Duodenal mucosa (tissue), 2 donors: ENCODE results near the gene ZBTB46.

Experiments
- H3K27ac ChIP-seq: one replicate; pipeline ENCODE4 v1.7.0; 2013; ENCODE audit warnings: low read depth, low read length
- H3K27me3 ChIP-seq, 2 donors: one replicate each; pipeline ENCODE4 v1.7.0; 2013; ENCODE audit warnings: low read length in 2 of 2, control low read depth in 1 of 2; ENCODE audit not compliant: insufficient read depth in 2 of 2, control insufficient read depth in 1 of 2
- H3K36me3 ChIP-seq, 2 donors: one replicate each; pipeline ENCODE4 v1.7.0; 2013; ENCODE audit warnings: low read length in 2 of 2, control low read depth in 1 of 2; ENCODE audit not compliant: insufficient read depth in 2 of 2, control insufficient read depth in 1 of 2
- H3K4me1 ChIP-seq, 2 donors: one replicate each; pipeline ENCODE4 v1.7.0; 2013; ENCODE audit warnings: low read length in 2 of 2, control low read depth in 1 of 2; ENCODE audit not compliant: insufficient read depth in 2 of 2, control insufficient read depth in 1 of 2
- H3K4me3 ChIP-seq, 2 donors: one replicate each; pipeline ENCODE4 v1.7.0; 2013; ENCODE audit warnings: low read length in 2 of 2, low read depth in 1 of 2
- H3K9ac ChIP-seq, 2 donors: one replicate each; pipeline ENCODE4 v1.7.0; 2013; ENCODE audit warnings: low read length in 2 of 2, low read depth in 1 of 2
- H3K9me3 ChIP-seq, 2 donors: one replicate each; pipeline ENCODE4 v1.7.0; 2013; ENCODE audit warnings: low read length in 2 of 2, control low read depth in 1 of 2; ENCODE audit not compliant: control insufficient read depth in 1 of 2

The ZBTB46 gene

DNA sequence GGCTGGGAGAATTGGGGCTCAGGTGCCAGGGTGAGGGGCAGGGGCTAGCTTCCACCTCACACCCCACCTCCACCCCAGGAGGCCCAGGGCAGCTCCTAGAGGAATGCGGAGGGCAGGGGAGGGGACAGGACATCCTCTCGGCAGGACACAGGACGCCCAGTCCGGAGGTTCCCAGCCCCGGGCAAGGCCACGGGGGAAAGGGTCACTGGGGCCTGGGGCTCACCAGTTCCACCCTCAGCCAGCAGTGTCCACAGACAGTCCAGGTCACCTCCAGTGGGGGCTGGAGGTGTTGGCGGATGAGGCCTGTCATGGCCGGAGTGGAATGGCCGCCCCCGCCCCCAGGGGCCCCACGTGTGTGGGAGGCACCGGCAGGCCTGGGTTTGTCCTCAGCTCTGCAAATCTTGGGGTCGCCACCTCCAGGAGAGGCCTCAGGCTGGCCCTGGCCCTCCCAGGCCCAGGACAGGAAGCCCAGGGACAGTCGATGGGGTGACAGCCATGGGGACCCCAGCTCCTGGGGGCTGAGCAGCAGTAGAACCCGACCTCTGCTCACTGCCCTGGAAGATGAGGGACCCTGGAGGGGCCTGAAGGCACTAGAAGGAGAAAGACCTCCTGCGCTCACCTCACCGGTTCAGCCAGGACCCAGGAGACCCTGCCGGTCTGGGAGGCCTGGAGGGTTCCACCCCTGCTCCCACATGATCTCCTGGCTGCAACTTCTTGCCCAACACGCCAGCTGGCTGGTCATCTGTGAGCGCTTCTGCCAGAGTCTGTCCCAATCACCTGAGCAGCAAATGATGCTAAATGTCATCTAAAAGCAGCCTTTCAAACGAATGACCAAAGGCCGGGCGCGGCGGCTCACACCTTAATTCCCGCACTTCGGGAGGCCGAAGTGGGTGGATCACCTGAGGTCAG, 17.2 kb upstream of the ZBTB46 start:
- H3K9ac ChIP-seq: no peak overlapping the region
- no peaks in the 10 kb centered on the region for H3K36me3 ChIP-seq
- H3K27me3 ChIP-seq: peaks cover 24 to 27% of the 10 kb centered on the region in 2 donors
- peaks cover 0 to 6% of the 10 kb centered on the region in 2 donors for H3K4me1 ChIP-seq
- H3K9me3 ChIP-seq: peaks cover 0 to 2% of the 10 kb centered on the region in 2 donors
- H3K4me3 ChIP-seq: no peak overlapping the region
- H3K27ac ChIP-seq: no peak overlapping the region

DNA sequence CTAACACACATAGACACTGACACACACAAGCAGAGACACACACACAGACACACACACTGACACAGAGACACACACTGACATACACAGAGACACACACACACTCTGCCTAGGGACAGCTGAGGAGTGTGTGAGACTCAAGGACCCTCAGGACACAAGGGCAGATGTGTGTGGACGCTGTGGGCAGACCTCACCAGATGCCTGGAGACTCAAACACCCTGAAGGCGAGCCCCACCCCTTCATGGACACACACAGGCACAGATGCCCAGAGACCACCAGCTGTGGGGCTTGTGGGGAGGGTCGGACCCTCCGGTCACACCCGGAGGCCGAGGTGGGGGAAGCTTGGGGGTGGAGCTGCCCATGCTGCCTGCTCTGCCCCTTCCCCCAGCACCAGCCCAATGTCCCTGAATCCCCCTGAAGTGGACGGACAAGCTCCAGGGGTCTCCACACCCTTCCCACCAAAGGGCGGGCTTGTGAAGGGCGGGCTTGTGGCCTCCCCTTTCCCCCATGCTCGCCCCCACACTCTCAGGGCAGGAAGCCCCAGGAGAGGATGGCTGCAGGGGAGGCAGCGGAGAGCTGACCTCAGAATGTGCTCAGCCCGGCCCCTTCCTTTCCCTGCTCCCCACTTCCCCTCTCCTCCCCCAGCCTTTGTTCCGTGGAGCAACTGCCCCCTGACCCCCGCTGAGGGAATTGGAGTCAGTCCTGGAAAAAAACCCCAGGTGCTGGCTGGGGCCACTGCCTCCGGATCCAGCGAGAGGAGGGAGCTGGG, 16.4 kb upstream of the ZBTB46 start:
- Histone ChIP-seq H3K4me3 (no peak overlapping the region), H3K27ac (peak overlapping the region; percentile 54), H3K36me3 (no peaks in the 10 kb centered on the region)

DNA sequence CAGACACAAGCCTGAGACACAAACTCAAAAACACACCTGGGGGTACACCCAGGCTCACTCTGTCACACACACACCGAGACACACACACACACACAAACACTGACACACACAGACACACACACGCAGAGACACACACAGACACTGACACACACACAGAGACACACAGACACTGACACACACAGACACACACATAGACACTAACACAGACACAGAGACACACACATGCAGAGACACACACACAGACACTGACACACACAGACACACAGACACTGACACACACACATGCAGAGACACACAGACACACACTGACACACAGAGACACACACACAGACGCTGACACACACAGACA, 15.8 kb upstream of the ZBTB46 start:
- no peak overlapping the region for H3K4me3 ChIP-seq
- H3K27ac ChIP-seq: no peak overlapping the region
- H3K9ac ChIP-seq: no peak overlapping the region
- no peaks in the 10 kb centered on the region for H3K36me3 ChIP-seq
- H3K4me1 ChIP-seq: peaks cover 0 to 6% of the 10 kb centered on the region in 2 donors
- H3K27me3 ChIP-seq: peaks cover 27 to 32% of the 10 kb centered on the region in 2 donors
- peaks cover 0 to 2% of the 10 kb centered on the region in 2 donors for H3K9me3 ChIP-seq

More for the DNA sequence above, 16.4 kb upstream of the ZBTB46 start:
- H3K4me1 ChIP-seq: peaks cover 0 to 6% of the 10 kb centered on the region in 2 donors
- H3K27me3 ChIP-seq: peaks cover 27 to 29% of the 10 kb centered on the region in 2 donors
- peaks cover 0 to 2% of the 10 kb centered on the region in 2 donors for H3K9me3 ChIP-seq
- H3K9ac ChIP-seq: no peak overlapping the region

DNA sequence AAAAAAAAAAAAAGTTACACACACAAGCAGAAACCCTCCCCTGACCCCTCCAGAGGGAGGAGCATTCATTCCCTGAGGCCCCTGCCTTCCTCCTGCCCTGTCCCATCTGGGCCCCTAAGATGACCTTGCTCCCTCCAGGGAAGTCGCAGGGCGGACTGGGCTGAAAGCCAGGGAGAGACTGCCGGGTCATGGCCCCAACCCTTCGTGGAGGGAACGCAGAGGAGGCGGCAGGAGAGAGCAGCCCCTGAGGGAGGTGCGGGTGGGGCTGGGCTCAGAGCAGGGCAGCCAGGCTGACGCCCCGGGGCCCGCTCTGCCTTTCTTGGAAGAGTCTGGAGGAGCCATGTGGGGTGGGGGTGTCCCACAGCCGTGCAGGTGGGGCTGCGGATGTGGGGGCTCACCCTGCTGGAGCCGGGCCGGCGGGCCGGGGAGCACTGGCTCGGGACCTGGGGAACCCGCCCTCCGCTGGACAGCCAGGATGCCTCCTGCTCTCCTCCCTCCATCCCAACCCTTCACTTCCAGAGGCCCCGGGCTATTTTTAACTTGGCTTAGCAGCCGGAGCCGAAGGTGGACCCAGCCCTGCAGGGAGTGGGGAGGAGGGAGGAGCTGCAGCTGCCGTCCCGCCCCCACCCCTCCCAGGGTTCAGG, 15.2 kb upstream of the ZBTB46 start:
- H3K9me3 ChIP-seq: peaks cover 0 to 2% of the 10 kb centered on the region in 2 donors
- H3K27me3 ChIP-seq: peaks cover 27 to 32% of the 10 kb centered on the region in 2 donors
- H3K36me3 ChIP-seq: no peaks in the 10 kb centered on the region
- no peak overlapping the region for H3K9ac ChIP-seq
- peak overlapping the region; percentile 20 for H3K27ac ChIP-seq
- peaks cover 0 to 6% of the 10 kb centered on the region in 2 donors for H3K4me1 ChIP-seq
- H3K4me3 ChIP-seq: no peak overlapping the region

DNA sequence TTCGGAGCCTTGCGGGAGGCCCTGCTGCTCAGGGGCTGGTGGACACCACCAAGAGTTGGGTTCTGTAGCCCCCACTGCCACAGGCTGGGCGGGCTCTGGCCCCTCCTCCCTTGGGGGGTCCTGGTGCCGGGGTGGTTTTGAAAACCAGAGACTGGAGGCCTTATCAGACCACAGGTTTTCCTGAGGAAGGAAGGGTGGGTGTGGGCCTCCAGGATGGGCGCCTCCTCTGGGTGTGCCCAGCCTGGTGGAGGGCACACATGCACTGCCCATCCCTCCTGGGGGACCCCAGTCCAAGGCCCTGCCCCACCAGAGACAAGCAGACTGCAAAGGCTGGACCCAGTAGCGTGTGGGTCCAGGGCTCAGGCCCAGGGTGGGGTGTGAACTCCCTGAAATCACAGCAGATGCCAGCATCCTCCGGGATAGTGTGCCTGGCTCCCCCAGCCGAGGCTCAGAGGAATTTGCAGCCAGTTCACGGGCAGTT, 13.5 kb upstream of the ZBTB46 start:
- H3K4me1 ChIP-seq: peaks cover 0 to 6% of the 10 kb centered on the region in 2 donors
- peaks cover 27 to 32% of the 10 kb centered on the region in 2 donors for H3K27me3 ChIP-seq
- no peak overlapping the region for H3K4me3 ChIP-seq
- H3K36me3 ChIP-seq: no peaks in the 10 kb centered on the region
- H3K9ac ChIP-seq: no peak overlapping the region
- no peak overlapping the region for H3K27ac ChIP-seq
- H3K9me3 ChIP-seq: no peaks in the 10 kb centered on the region

DNA sequence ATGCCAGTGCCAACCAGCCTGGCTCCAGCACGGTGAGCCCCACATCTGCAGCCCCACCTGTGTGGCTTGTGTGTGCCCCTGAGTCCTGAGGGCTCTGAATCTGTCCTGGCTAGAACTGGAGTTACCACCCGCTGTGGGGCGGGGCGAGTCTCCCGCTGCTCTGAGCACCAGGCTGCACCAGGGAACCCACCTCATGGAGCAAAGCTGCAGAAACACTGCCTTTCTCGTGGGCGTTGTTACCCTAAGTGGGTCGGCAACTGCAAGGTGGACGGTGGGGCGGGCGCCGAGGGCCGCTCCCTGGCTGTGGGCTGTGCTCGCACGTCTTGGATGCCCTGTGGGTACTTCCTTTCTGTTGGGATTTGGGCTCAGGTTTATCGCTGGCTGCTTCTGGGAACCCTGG, 12.7 kb upstream of the ZBTB46 start:
- Histone ChIP-seq H3K27me3 (peaks cover 27 to 32% of the 10 kb centered on the region in 2 donors), H3K36me3 (no peaks in the 10 kb centered on the region), H3K27ac (no peak overlapping the region), H3K9ac (no peak overlapping the region), H3K4me1 (peaks cover 0 to 6% of the 10 kb centered on the region in 2 donors), H3K9me3 (no peaks in the 10 kb centered on the region), H3K4me3 (no peak overlapping the region)

DNA sequence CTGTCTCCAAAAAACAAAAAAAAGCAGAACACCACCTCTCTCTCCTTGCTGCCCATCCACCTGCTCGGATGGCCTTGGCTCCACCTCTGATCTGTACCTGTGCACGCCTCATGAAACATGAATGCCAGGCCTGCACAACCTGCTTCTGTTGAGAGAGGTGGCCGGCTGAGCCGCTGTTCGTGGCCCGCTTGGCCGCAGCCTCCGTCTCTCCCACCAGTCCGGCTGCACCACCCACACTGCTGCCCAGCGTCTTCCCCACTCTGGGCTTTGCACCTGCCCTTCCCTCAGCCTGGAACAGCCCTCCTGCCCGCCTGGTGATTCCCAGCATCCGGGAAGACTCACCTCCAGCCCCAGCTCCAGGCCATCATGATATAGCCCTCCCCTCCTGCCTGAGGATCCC, 12.2 kb upstream of the ZBTB46 start:
- no peak overlapping the region for H3K27ac ChIP-seq
- no peaks in the 10 kb centered on the region for H3K36me3 ChIP-seq
- peaks cover 27 to 32% of the 10 kb centered on the region in 2 donors for H3K27me3 ChIP-seq
- no peak overlapping the region for H3K9ac ChIP-seq
- H3K4me3 ChIP-seq: no peak overlapping the region
- no peaks in the 10 kb centered on the region for H3K9me3 ChIP-seq
- peaks cover 0 to 6% of the 10 kb centered on the region in 2 donors for H3K4me1 ChIP-seq

DNA sequence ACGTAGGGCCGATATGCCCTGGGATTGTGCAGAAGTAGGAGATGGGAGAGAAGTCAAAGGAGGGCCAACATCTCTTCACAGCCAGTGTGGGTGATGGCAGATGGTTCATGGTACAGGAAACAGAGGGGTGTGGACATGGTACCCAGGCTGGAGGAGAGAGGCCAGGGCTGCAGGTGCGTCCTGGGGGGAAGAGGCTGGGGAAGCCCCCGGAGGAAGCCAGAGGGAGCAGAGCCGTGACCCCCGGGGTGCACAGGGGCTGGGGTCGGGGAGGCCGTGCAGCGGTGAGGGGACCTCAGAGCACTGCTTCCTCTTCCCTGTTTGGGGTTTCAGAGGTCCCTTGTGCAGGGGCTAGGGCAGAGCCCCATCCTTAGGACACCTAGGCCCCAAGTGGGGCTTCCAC, 11.2 kb upstream of the ZBTB46 start:
- Histone ChIP-seq H3K4me3 (no peak overlapping the region), H3K4me1 (peaks cover 0 to 3% of the 10 kb centered on the region in 2 donors), H3K9me3 (no peaks in the 10 kb centered on the region), H3K27ac (no peak overlapping the region), H3K36me3 (no peaks in the 10 kb centered on the region), H3K9ac (no peak overlapping the region), H3K27me3 (peaks cover 25 to 31% of the 10 kb centered on the region in 2 donors)

DNA sequence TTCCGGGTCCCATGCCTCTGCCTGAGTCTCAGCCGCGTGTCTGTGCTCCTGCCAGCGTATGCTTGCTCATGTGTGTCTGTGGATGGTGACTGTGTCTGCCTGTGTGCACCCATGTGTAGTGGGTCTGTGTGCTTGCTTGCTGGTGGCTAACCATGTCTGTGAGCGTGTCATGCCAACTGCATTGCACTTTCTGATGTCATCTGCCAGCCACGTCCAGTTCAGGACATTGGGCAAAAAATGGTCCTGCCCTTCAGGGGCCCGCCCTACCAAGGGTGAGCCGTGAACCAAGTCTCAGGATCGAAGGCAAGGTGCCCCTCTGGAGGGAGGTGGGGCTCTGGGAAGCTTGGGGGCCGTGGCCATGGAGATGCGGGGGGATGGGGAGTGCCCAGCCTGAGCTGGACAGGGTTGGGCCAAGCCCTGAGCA, 9.4 kb upstream of the ZBTB46 start:
- no peak overlapping the region for H3K27ac ChIP-seq
- peaks cover 15 to 19% of the 10 kb centered on the region in 2 donors for H3K27me3 ChIP-seq
- H3K4me3 ChIP-seq: no peak overlapping the region
- H3K9ac ChIP-seq: no peak overlapping the region
- no peaks in the 10 kb centered on the region for H3K36me3 ChIP-seq
- no peaks in the 10 kb centered on the region for H3K9me3 ChIP-seq
- no peaks in the 10 kb centered on the region for H3K4me1 ChIP-seq
